Epithelial cell of esophagus (primary cell): ENCODE measurements around the gene SELENOO.

ENCODE experiments used
- DNase-seq: peaks from one replicate; pipeline ENCODE4 v3.0.0; 2010; ENCODE audit warnings: low read depth
- H3K4me3 ChIP-seq: 2 replicates; pipeline ENCODE4 v1.5.1; 2011; ENCODE audit warnings: mild to moderate bottlenecking, low read length, control low read depth
- CTCF ChIP-seq: IDR thresholded peaks from 2 replicates; pipeline ENCODE4 v1.5.1; 2011; ENCODE audit warnings: low read depth, mild to moderate bottlenecking, low read length, control low read depth, inconsistent platforms; ENCODE audit not compliant: insufficient read depth; ENCODE audit errors: missing control alignments

Gene SELENOO

GRCh38 chr22:50194037-50194805 lies 6.6 kb upstream of the SELENOO start:
- H3K4me3 ChIP-seq = no peak overlapping the region
- TF ChIP-seq CTCF = no peak
- DNase-seq = no peak

- no peak for DNase-seq
- TF ChIP-seq CTCF = no peak
- no peak overlapping the region for H3K4me3 ChIP-seq
Measured at GRCh38 chr22:50196256-50196655, 4.6 kb upstream of the SELENOO start.

GRCh38 chr22:50197000-50197800 lies 3.6 kb upstream of the SELENOO start:
- no peak for DNase-seq
- H3K4me3 ChIP-seq = no peak overlapping the region
- no peak for TF ChIP-seq CTCF

GRCh38 chr22:50197856-50198623 lies 2.8 kb upstream of the SELENOO start:
- no peak overlapping the region for H3K4me3 ChIP-seq
- TF ChIP-seq CTCF = no peak

DNA sequence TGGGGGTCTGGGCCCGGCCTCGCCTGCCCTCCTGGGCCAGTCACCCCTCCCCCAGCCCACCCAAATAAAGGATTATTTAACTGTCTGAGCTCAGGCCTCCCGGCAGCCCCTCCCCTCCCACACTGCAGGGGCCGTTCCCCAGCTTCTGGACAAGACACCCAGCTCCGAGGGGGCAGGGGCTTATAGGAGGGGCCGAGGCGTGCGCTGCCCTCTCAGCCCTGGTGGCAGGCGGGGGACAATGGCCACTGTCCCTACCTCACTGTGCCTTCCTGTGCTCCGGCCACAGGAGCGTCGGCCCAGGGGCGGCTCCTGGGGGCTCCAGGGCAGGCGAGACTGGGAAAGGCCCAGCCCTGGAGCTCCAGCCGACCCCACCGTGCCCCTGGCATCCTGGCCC lies 2.2 kb upstream of the SELENOO start:
- no peak overlapping the region for H3K4me3 ChIP-seq
- no peak for TF ChIP-seq CTCF
- no peak for DNase-seq

More at GRCh38 chr22:50197856-50198623, 2.8 kb upstream of the SELENOO start:
- no peak for DNase-seq

DNA sequence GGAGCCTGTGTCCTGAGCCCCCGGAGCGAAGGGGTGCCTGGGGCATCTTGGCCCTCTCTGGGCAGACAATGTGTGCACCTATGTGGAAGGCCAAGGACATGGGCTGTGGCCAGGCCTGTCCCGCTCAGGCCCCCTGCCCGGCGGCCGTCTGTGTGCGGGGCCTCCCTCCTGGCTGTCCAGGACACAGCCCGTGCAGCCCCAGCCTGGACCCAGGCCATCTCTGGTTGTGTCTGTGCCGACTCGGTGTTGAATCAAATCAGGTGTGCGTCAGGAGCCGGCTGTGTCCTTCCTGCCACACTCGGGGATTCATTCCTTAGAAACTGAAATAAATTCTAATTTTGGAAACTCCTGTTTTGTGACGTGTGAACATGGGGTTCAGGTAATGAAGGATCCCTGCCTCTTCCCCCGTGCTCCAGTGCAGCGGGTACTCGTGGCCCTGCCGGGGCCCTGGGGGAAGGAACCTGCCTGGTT lies 1.5 kb upstream of the SELENOO start:
- DNase-seq = no peak
- TF ChIP-seq CTCF = no peak
- H3K4me3 ChIP-seq = no peak overlapping the region
